Measurements from ENCODE around the gene GNS. TPM values are rescaled to one million over a fixed set of nuclear protein-coding genes. Genes with fewer than 3 reads are reported as not detected.
"Not testable (repeated sequence)": the region's sequence is repeated elsewhere in the genome, so short reads cannot be mapped to it uniquely, and the experiment has no call there.

The GNS gene
- polyA plus RNA-seq, 2 of the 4 experiments (the other 2 are of a cell fraction): 54.3 to 109 TPM

- H3K4me3 ChIP-seq: no peak overlapping the region
- ChIA-PET CTCF (interaction anchor here (0.8 to 1.7 kb wide), 3 partner anchors 9 to 426 kb away, joined by 3 to 8 read pairs (median 3); no protein-coding TSS in a partner anchor), POLR2A (no interaction called here)
- DNase-seq (ENCODE audit: low read depth in 1 of 2, low spot score in 1 of 2): no peak
- no peak overlapping the region for H3K27ac ChIP-seq
- H3K4me1 ChIP-seq: peaks cover 25% of the 10 kb centered on the region
- no peaks in the 10 kb centered on the region for H3K9me3 ChIP-seq
- FAIRE-seq: no peak
- 70% methylated on average over 2 of the region's 2 CpGs for WGBS (ENCODE audit: missing lambda C conversion rate)
- ATAC-seq: no peak
- H3K4me2 ChIP-seq: peak overlapping the region; percentile 42
- TF ChIP-seq CHD4 (IDR thresholded peaks at IDR 0.05; ENCODE audit: borderline replicate concordance): no peak
- TF ChIP-seq PBX3 (IDR thresholded peaks at IDR 0.05): no peak
- no peak for TF ChIP-seq REST (IDR thresholded peaks at IDR 0.05)
These were observed 47.0 kb upstream of the GNS start for GRCh38 chr12:64806173-64806572.

GRCh38 chr12:64802180-64802775 is 43.1 kb upstream of the GNS start:
- Histone ChIP-seq H3K4me1 (peaks cover 17% of the 10 kb centered on the region), H3K4me2 (peak overlapping the region; percentile 15)
- H3K9me3 ChIP-seq, FAIRE-seq, H3K4me3 ChIP-seq, H3K27ac ChIP-seq, POLR2A ChIA-PET: not testable (repeated sequence)
- 34% methylated on average over 8 of the region's 8 CpGs for WGBS (ENCODE audit: missing lambda C conversion rate)
- DNase-seq (ENCODE audit: low read depth in 1 of 2, low spot score in 1 of 2) (peak; percentile 51 to 80), ATAC-seq (peak; percentile 82 to 93)
- CTCF ChIA-PET: interaction anchor here (0.5 to 3.6 kb wide), 41 partner anchors 8 to 1832 kb away, joined by 3 to 36 read pairs (median 5); partner anchors contain the start of genes LEMD3 and WIF1
- TF ChIP-seq RAD21 (conservative IDR thresholded peaks at IDR 0.05 in 1 of 2, IDR thresholded peaks at IDR 0.05 in 1 of 2): peak; percentile 73
- peak; percentile 60 for TF ChIP-seq SMC3 (IDR thresholded peaks at IDR 0.05)
- peak; percentile 82 for TF ChIP-seq CTCF (IDR thresholded peaks at IDR 0.05)

- Histone ChIP-seq H3K4me2 (peak overlapping the region; percentile 55; the same call in 2 of the 3 replicates), H3K9me3 (no peaks in the 10 kb centered on the region), H3K4me1 (peaks cover 19% of the 10 kb centered on the region), H3K27ac (no peak overlapping the region), H3K4me3 (no peak overlapping the region)
- WGBS (ENCODE audit: missing lambda C conversion rate): 24% methylated on average over 2 of the region's 2 CpGs
- DNase-seq (ENCODE audit: low read depth in 1 of 2, low spot score in 1 of 2): peak; percentile 44 to 45
- peak; percentile 92 for ATAC-seq
- TF ChIP-seq RAD21 (conservative IDR thresholded peaks at IDR 0.05 in 1 of 2, IDR thresholded peaks at IDR 0.05 in 1 of 2): peak; percentile 42 to 49; a peak in 4 of 5 replicates
- TF ChIP-seq ZNF302 (CRISPR knock-in tag; IDR thresholded peaks at IDR 0.05): no peak
- TF ChIP-seq CTCF (IDR thresholded peaks at IDR 0.05): peak; percentile 64
- no peak for TF ChIP-seq ZSCAN20 (CRISPR knock-in tag; IDR thresholded peaks at IDR 0.05)
- TF ChIP-seq CBX8 (IDR thresholded peaks at IDR 0.05): no peak
- TF ChIP-seq SMC3 (IDR thresholded peaks at IDR 0.05): peak; percentile 46; the same call in 2 of the 3 replicates
- ChIA-PET POLR2A (no interaction called here), CTCF (interaction anchor here (0.7 to 3.6 kb wide), 36 partner anchors 9 to 1018 kb away, joined by 3 to 36 read pairs (median 5); partner anchors contain the start of genes LEMD3 and WIF1)
- peak; percentile 7 for FAIRE-seq
These were observed 42.2 kb upstream of the GNS start for GRCh38 chr12:64801381-64801780.

Measured in A549 (cell line).